ENCODE measurements around the gene ST3GAL3.

- TF ChIP-seq OVOL3 (tag by site-specific recombination; IDR thresholded peaks at IDR 0.05) (no peak), ZBTB8A (tag by site-specific recombination; IDR thresholded peaks at IDR 0.05) (no peak), CTCF (tag by site-specific recombination; IDR thresholded peaks at IDR 0.05) (no peak), ZNF843 (tag by site-specific recombination; IDR thresholded peaks at IDR 0.05) (no peak), GLI4 (tag by site-specific recombination; IDR thresholded peaks at IDR 0.05) (no peak), ZNF747 (tag by site-specific recombination; IDR thresholded peaks at IDR 0.05) (no peak), SCRT1 (tag by site-specific recombination; IDR thresholded peaks at IDR 0.05; ENCODE audit: borderline replicate concordance) (no peak), ZNF580 (tag by site-specific recombination; IDR thresholded peaks at IDR 0.05) (no peak), HOXD13 (CRISPR knock-in tag; IDR thresholded peaks at IDR 0.05; ENCODE audit: borderline replicate concordance) (no peak), ZNF23 (tag by site-specific recombination; IDR thresholded peaks at IDR 0.05; ENCODE audit: borderline replicate concordance) (no peak), ZNF174 (tag by site-specific recombination; IDR thresholded peaks at IDR 0.05) (no peak)
These were observed 114.8 kb downstream of the ST3GAL3 start for GRCh38 chr1:43822040-43822690.
